ENCODE measurements around the gene MAIP1. TPM values are rescaled to one million over a fixed set of nuclear protein-coding genes. Genes with fewer than 3 reads are reported as not detected.
A peak's percentile ranks its signal among the peaks of the same experiment; 100 is the strongest.
"Not testable (repeated sequence)": the region's sequence is repeated elsewhere in the genome, so short reads cannot be mapped to it uniquely, and the experiment has no call there.

Gene MAIP1
- 19.3 TPM for total RNA-seq
- long read RNA-seq, transcript MAIP1-202 (5 exons, 1,386 nt): major isoform, 43 of 55 reads
- long read RNA-seq, partial matches to known transcripts: 4 of 55 reads
- long read RNA-seq, other reads (novel, unspliced or antisense): 7 of 55 reads

DNA sequence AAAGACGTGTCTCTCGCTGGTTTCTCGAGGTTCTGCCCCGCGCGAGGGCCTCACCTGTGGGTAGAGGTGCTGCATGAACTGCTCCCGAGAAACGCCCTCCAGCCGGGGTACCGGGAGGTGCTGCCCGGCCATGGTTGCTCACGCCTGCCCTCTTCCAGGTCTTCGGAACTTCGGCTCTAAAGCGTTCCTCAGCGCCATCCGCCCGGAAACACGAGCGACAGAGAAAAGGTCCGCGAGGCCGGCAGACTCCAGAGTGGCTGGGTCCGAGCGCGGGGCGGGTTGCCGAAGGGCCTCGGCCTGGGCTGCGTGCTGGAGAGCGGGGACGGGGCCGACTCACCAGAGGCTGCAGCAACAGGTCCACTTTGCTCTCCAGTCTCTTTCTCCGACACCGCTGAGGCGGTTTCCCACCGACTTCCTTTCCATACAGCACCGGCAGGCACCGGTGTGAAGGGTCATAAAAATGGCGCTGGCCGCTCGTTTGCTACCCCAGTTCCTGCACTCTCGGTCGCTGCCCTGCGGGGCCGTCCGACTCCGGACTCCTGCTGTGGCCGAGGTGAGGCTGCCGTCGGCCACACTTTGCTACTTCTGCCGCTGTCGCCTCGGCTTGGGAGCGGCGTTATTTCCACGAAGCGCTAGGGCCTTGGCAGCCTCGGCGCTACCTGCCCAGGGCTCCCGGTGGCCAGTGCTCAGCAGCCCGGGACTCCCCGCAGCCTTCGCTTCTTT, at the start of gene MAIP1, which contains the start of gene TYW5:
MAIP1 (plus strand) TSS at position 244 of the 723 bp plus-strand sequence; CDS start at position 461, 217 bp downstream.
TYW5 (minus strand) TSS at position 153 of the 723 bp plus-strand sequence; CDS start at position 132, 21 bp downstream.
- DNase-seq (ENCODE audit: low spot score): peak; percentile 93

DNA sequence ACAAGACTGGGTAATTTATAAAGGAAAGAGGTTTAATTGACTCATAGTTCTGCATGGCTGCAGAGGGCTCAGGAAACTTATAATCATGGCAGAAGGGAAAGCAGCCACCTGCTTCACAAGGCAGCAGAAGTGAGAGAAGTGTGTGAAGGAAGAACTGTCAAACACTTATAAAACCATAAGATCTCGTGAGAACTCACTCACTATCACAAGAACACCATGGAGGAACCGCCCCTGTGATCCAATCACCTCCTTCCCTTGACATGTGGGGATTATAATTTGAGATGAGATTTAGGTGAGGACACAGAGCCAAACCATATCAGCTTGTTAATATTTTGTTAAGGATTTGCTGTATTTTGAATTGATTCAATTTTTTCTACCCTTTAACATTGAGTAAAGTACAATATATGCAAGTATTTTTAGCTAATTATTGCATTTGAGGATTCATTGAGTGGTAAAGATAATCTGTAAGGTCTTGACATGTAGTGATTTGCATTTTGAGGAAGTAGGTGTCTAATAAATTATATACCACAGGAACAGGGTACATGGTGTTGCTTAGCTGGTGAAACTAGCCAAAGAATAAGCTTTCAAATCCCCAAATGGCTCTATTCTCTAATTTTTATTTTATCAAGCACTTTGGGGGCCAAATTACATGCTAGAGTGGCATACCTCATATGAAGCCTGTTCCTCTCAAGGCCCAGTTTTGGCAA, 48.2 kb upstream of the MAIP1 start:
- DNase-seq (ENCODE audit: low spot score): no peak

GRCh38 chr2:199910338-199911051, 44.9 kb upstream of the MAIP1 start:
- no peak for DNase-seq (ENCODE audit: low spot score)

DNA sequence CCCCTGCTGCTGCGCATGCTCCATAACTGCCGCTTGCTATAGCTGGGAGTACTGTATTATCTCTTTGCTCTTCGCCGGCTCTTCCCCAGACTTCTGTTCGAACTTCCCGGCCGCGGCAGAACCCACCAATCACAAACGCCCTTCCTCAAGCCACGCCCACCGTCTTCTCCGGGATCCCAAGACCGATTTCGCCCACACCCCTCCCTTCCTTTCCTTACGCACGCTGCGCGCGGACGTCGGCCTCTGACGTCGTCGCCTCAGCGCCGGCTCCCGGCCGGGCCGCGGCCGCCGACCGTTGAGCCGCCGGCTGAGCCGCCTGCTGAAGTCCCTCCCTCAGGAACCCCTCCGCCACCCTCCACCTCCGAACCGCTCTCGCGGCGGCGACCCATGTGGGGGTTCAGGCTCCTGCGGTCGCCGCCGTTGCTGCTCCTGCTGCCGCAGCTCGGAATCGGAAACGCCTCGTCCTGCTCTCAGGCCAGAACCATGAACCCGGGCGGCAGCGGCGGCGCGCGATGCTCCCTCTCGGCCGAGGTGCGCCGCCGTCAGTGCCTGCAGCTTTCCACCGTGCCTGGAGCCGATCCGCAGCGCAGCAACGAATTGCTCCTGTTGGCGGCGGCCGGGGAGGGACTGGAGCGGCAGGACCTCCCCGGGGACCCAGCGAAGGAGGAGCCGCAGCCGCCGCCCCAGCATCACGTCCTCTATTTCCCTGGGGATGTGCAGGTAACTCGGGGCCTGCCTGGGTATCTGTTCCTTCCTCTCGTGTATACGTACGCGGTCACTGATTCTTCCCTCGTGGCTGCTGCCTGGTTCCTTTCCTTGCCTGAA, 44.1 kb upstream of the MAIP1 start, which contains the start of gene C2orf69:
C2orf69 (plus strand) TSS at position 242 of the 825 bp plus-strand sequence; CDS start at position 388, 146 bp downstream.
- DNase-seq (ENCODE audit: low spot score): peak; percentile 96

GRCh38 chr2:199911877-199912161, 43.6 kb upstream of the MAIP1 start:
- no peak for DNase-seq (ENCODE audit: low spot score)

GRCh38 chr2:199912553-199913114, 42.7 kb upstream of the MAIP1 start:
- DNase-seq (ENCODE audit: low spot score): not testable (repeated sequence)

DNA sequence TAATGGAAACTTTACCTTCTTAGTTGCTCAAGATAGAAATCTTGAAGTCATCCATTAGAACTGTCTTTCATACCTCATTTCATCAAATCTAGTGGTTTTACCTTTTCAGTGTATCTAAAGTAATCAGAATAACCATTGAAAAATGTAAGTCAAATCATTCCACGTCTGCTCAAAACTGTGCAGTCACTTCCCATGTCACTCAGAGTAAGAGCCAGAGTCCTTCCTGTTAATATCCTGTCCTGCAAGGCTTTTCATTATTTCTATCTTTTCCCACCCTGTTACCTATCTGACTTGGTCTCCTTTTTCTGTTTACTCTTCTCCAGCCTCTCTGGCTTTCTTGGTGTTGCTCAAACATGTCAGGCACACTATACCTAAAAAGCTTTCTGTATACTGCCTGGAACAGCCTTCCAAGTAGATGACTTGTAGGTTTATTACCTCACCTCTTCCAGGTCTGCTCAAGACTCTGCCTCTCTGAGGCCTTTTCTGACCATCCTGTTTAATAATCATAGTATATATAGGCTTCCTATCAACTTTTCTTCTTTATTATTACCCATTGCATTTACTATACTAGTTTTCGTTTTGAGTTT, 40.9 kb upstream of the MAIP1 start:
- DNase-seq (ENCODE audit: low spot score): no peak

GRCh38 chr2:199916980-199917379, 38.4 kb upstream of the MAIP1 start:
- DNase-seq (ENCODE audit: low spot score): no peak

DNA sequence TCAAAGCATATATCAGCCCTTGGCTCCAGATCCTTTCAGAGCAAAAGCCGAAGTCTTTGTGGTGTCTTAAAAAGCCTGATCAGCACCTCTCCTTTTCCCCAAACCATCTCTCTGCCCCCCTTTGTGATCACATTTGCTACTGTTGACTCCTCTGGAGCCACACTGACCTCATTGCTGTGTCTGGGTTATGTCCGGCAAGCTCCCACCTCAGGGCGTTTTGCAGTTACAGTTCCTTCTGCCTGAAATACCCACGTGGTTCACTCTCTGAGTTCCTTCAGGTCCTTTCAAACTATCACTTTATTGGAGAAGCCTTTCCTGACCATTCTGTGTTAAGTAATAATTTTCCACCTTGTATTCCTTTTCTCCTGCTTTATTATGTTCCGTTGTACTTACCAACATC, 32.5 kb upstream of the MAIP1 start:
- no peak for DNase-seq (ENCODE audit: low spot score)

GRCh38 chr2:199923924-199924323, 31.5 kb upstream of the MAIP1 start:
- DNase-seq (ENCODE audit: low spot score): no peak

DNA sequence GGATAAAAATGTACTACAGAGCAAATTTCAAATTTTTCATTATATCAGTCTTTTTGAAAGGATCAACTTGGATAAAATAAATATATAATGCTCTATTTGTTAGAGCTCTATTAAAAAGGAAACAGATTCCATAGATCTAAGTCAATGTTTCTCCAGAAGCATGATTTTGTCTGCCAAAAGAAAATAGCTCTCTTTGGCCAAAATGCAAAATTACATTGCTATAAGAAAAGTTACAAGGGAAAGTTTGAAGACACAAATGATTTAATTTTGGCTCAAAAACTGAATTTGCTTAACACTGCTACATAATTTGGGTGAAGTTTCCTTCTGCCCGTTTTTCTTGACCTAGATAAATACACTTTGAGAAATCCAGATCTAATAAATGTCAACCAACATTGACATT, 28.6 kb upstream of the MAIP1 start:
- no peak for DNase-seq (ENCODE audit: low spot score)

GRCh38 chr2:199928226-199928625, 27.2 kb upstream of the MAIP1 start:
- no peak for DNase-seq (ENCODE audit: low spot score)

DNA sequence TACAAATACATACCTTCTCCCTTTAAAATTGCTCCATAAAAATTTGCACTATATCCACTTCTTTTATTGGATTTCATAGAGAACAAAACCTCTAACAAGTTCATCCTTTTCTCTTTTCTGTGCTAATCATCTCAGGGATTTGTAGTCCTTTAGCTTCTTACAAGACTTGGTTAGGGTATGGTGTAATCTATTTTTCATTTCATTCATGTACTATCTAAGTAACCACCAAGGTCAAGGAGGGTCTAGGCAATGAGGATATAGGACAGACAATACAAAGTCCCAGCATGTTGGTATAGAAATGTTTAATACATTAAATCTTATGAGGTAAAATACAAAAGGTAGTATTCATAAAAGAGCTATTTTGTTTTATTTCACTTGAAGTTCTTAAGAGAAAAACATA, 26.8 kb upstream of the MAIP1 start:
- no peak for DNase-seq (ENCODE audit: low spot score)

DNA sequence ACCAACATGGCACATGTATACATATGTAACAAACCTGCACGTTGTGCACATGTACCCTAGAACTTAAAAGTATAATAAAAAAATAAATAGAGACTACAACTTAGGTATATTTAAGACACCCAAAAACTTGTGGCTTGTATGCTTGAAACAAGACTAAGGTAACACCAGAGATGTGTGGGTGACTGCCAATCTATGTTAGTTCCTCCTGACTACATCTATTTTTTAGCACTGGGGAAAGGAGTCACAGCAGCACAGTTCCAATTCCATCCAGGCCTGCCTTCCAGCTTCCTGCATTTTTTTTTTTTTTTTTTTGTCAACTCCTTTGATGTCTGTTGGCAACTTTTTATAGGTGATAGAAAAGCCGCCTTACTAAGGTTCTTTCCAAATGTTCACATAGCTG, 26.1 kb upstream of the MAIP1 start:
- no peak for DNase-seq (ENCODE audit: low spot score)

DNA sequence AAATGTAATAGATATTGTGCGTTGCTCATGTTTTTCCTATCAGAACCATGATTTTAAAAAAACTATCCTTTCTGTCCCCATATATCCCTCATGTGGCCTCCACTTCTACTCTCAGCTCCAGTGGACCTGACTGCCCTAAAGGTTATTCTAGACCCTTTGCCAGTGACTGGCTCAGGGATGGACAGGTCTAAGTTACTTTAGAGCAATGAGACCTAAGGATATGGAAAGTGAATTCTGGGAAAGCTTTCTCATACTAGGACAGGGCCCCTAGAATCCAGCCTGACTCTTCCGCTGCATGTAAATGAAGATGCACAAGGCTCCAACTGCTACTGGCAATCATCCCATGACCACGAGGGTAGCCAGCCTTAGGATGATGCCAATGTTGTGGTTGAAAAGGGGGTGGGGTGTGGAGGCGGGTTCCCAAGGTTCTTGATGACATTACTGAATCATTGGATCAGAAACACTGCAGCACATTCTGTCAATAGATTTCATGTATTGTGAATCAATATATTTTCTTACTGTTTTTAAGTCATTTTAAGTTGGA, 23.0 kb upstream of the MAIP1 start:
- no peak for DNase-seq (ENCODE audit: low spot score)

DNA sequence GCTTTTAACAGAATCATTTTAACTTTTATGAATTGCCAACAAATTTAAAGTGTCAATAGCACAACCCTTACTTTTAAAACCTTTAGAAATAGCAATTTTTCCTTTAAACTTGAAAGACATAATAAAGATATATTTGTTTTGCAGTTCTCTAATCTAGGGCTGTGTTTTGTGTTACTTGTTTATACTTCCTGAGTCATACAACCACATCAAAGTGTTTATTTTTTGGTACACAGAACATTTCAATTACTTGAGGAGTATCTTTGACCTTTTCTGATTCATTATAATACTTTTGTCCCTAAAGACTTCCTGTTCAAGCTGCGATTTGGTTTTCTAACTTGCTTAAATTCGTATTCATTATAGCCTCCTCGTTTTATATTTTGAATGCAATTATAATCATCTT, 21.9 kb upstream of the MAIP1 start:
- DNase-seq (ENCODE audit: low spot score): no peak

- no peak for DNase-seq (ENCODE audit: low spot score)
Observed at GRCh38 chr2:199936554-199936953, 18.8 kb upstream of the MAIP1 start.

- no peak for DNase-seq (ENCODE audit: low spot score)
Observed at GRCh38 chr2:199940373-199940772, 15.0 kb upstream of the MAIP1 start.

DNA sequence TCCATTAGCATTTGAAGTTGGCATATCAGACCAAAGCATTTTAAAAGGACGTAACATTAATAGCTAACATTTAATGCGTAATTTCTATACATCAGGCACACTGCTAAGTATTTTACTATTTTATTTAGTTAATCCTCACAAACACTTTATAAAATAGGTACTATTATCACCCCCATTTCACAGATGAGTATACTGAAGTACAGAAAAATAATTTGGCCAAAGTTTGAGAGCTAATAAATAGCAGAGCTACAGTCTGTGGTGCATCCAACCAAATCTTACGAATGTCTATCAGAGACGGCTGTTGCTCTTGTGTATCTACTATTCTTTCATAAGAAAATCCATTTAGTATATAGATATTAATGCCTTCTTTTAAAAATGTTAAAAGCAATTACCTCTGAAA, 12.0 kb upstream of the MAIP1 start:
- no peak for DNase-seq (ENCODE audit: low spot score)

DNA sequence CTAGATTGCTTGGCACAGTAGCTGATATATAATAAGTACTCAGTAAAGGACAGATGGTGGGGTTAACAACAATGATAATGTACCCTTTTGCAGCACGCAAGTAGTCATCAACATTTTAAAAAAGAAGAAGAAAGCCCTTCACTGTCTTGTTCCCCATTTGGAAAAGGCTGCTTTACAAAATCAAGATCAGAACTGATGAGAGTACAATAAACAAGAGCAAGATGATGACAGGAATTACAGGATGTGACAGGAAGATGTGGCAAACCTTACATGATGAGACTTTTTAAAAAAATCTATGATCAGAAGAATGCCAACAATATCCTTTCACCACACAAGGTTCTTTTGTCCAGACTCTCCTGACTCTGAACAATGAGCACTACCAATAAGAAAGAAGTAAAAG, 9.2 kb upstream of the MAIP1 start:
- no peak for DNase-seq (ENCODE audit: low spot score)

All from mesenteric fat pad (tissue), 1 donor.